ENCODE measurements around the gene CSF2RB. TPM values are rescaled to one million over a fixed set of nuclear protein-coding genes. Genes with fewer than 3 reads are reported as not detected.

Gene CSF2RB
- total RNA-seq, 1 experiment from 2014 or later: not detected

- H3K27ac Mint-ChIP-seq: no peak overlapping the region; a peak in 1 of 7 replicates
Measured at GRCh38 chr22:36898690-36899089, 14.7 kb upstream of the CSF2RB start.

More at GRCh38 chr22:36898690-36899089, 14.7 kb upstream of the CSF2RB start:
- Histone ChIP-seq H3K9me3 (ENCODE audit: control insufficient read depth, low read depth, low read length) (no peaks in the 10 kb centered on the region), H4K8ac (replicated peaks; ENCODE audit: insufficient read length, low read depth, low read length) (no peak overlapping the region), H2BK5ac (ENCODE audit: insufficient read length, low read length) (no peak overlapping the region), H2BK20ac (ENCODE audit: low read depth, low read length, poor library complexity, severe bottlenecking) (no peak overlapping the region), H4K5ac (ENCODE audit: insufficient read length, low read depth, low read length) (no peak overlapping the region), H3K9ac (ENCODE audit: extremely low read depth, insufficient read length, low read length) (no peak overlapping the region), H2AFZ (ENCODE audit: low read length) (no peak overlapping the region), H4K20me1 (ENCODE audit: control insufficient read depth, insufficient read depth, insufficient read length) (no peaks in the 10 kb centered on the region), H4K91ac (ENCODE audit: insufficient read length, low read depth, low read length) (no peak overlapping the region), H3K18ac (ENCODE audit: insufficient read length, low read depth, low read length) (no peak overlapping the region), H3K27me3 (ENCODE audit: insufficient read depth, low read length) (no peaks in the 10 kb centered on the region), H2BK120ac (ENCODE audit: low read depth, low read length, poor library complexity, severe bottlenecking) (no peak overlapping the region), H3K4ac (ENCODE audit: low read depth, low read length) (no peak overlapping the region), H3K4me1 (ENCODE audit: insufficient read depth, low read length) (peaks cover 6% of the 10 kb centered on the region; the same call in 1 of the 2 replicates), H3K23me2 (ENCODE audit: insufficient read length, low read depth, low read length, poor library complexity, severe bottlenecking) (no peaks in the 10 kb centered on the region), H3K79me1 (ENCODE audit: insufficient read depth, low read depth, low read length, poor library complexity, severe bottlenecking) (no peaks in the 10 kb centered on the region), H2BK12ac (ENCODE audit: insufficient read length, low read depth, low read length) (no peak overlapping the region), H3K27ac (ENCODE audit: insufficient read length, low read depth, low read length) (no peak overlapping the region), H3K56ac (ENCODE audit: insufficient read length, low read depth, low read length) (no peak overlapping the region), H3K4me2 (ENCODE audit: insufficient read depth, insufficient read length, low read length) (no peak overlapping the region), H2AK5ac (ENCODE audit: insufficient read length, low read length) (no peak overlapping the region), H3K79me2 (ENCODE audit: insufficient read depth, low read length) (no peaks in the 10 kb centered on the region), H3K23ac (ENCODE audit: insufficient read length, low read depth, low read length) (no peak overlapping the region), H3T11ph (ENCODE audit: low read length) (no peak overlapping the region), H2BK15ac (ENCODE audit: low read depth, low read length) (no peak overlapping the region), H3K14ac (ENCODE audit: insufficient read depth, low read length) (no peak overlapping the region)
- no CpG with 5 or more reads among the region's 4 CpGs for WGBS (ENCODE audit: extremely low coverage, insufficient read length, low lambda C conversion rate)
- no peak for TF ChIP-seq CTCF (conservative IDR thresholded peaks at IDR 0.05)
- H3K27me3 Mint-ChIP-seq (ENCODE audit: low read depth): peaks cover 94% of the 10 kb centered on the region
- H3K4me1 Mint-ChIP-seq: peaks cover 20 to 23% of the 10 kb centered on the region in 2 experiments
- H3K36me3 Mint-ChIP-seq (ENCODE audit: insufficient read depth in 1 of 3, low read depth in 3 of 3): peaks cover 7 to 19% (median 10%) of the 10 kb centered on the region in 3 experiments; a peak in 6 of 7 replicates
- no peak for DNase-seq
- peaks cover 25 to 34% of the 10 kb centered on the region in 2 experiments for H3K9me3 Mint-ChIP-seq
- H3K4me3 Mint-ChIP-seq: no peak overlapping the region
